Activated gamma-delta T cell treated with Interleukin-2 at 50 U/mL for 16 hours (primary cell): ENCODE measurements around the gene CPSF4.

Experiments
- DNase-seq: peaks from one replicate; pipeline ENCODE4 v3.0.0-alpha.2; 2020

CPSF4 gene

GRCh38 chr7:99449326-99449725 is 10.6 kb downstream of the CPSF4 start:
- no peak for DNase-seq

GRCh38 chr7:99451936-99452335 is 13.2 kb downstream of the CPSF4 start:
- no peak for DNase-seq

GRCh38 chr7:99452541-99452940 is 13.8 kb downstream of the CPSF4 start:
- no peak for DNase-seq

GRCh38 chr7:99453105-99453504 is 14.4 kb downstream of the CPSF4 start:
- DNase-seq: no peak

GRCh38 chr7:99455874-99456273 is 17.1 kb downstream of the CPSF4 start:
- DNase-seq: no peak

GRCh38 chr7:99456288-99456687 is 17.5 kb downstream of the CPSF4 start:
- no peak for DNase-seq

- no peak for DNase-seq
These were observed 18.4 kb downstream of the CPSF4 start for GRCh38 chr7:99457050-99457649.

- no peak for DNase-seq
These were observed 19.1 kb downstream of the CPSF4 start for GRCh38 chr7:99457650-99458493.

GRCh38 chr7:99459087-99459486 is 20.3 kb downstream of the CPSF4 start:
- DNase-seq: no peak

- DNase-seq: no peak
These were observed 21.9 kb downstream of the CPSF4 start for GRCh38 chr7:99460651-99461050.

- DNase-seq: no peak
These were observed 22.5 kb downstream of the CPSF4 start for GRCh38 chr7:99461221-99461620.

- no peak for DNase-seq
These were observed 26.7 kb downstream of the CPSF4 start for GRCh38 chr7:99465421-99465768.

GRCh38 chr7:99468336-99468918 is 29.7 kb downstream of the CPSF4 start:
- DNase-seq: no peak

GRCh38 chr7:99469381-99470065 is 30.8 kb downstream of the CPSF4 start:
- DNase-seq: no peak

- peak; percentile 99 for DNase-seq
These were observed 34.0 kb downstream of the CPSF4 start, which contains the start of gene ZNF789 for GRCh38 chr7:99472561-99473314. Gene ZNF789 (plus strand): TSS chr7:99472890. CDS start chr7:99476457, 3,567 bp downstream.

- DNase-seq: no peak
These were observed 34.5 kb downstream of the CPSF4 start for GRCh38 chr7:99473315-99473596.

GRCh38 chr7:99476107-99476506 is 37.4 kb downstream of the CPSF4 start:
- no peak for DNase-seq

GRCh38 chr7:99478464-99479440 is 40.0 kb downstream of the CPSF4 start:
- no peak for DNase-seq

GRCh38 chr7:99485094-99485493 is 46.4 kb downstream of the CPSF4 start:
- DNase-seq: no peak

- DNase-seq: no peak
These were observed 50.5 kb downstream of the CPSF4 start for GRCh38 chr7:99489235-99489634.

GRCh38 chr7:99490878-99491277 is 52.1 kb downstream of the CPSF4 start:
- DNase-seq: no peak

- DNase-seq: no peak
These were observed 55.1 kb downstream of the CPSF4 start for GRCh38 chr7:99493823-99494222.
